Colon (tissue), 2 donors: ENCODE measurements around the gene APC2.
A peak's percentile ranks its signal among the peaks of the same experiment; 100 is the strongest.

Source experiments
- FAIRE-seq: peaks from 2 replicates; lab custom pipeline; 2012; peaks lifted over from hg19 to GRCh38; lab: Jason Lieb, UNC
- donor health status: control.
- donor health status: control.

Gene APC2

GRCh38 chr19:1482361-1483130 lies 32.6 kb downstream of the APC2 start:
- FAIRE-seq: no peak

GRCh38 chr19:1483131-1483978 lies 33.4 kb downstream of the APC2 start:
- no peak for FAIRE-seq

- FAIRE-seq: no peak
These were observed 34.1 kb downstream of the APC2 start for GRCh38 chr19:1483979-1484428.

GRCh38 chr19:1486720-1487575 lies 37.0 kb downstream of the APC2 start:
- FAIRE-seq: no peak

- no peak for FAIRE-seq
These were observed 37.8 kb downstream of the APC2 start for GRCh38 chr19:1487576-1488281.

GRCh38 chr19:1488282-1488601 lies 38.3 kb downstream of the APC2 start:
- no peak for FAIRE-seq

GRCh38 chr19:1489463-1490310 lies 39.8 kb downstream of the APC2 start:
- FAIRE-seq: no peak

GRCh38 chr19:1490311-1491113 lies 40.6 kb downstream of the APC2 start, which contains the start of gene PCSK4:
Gene PCSK4, minus strand, starts transcription at chr19:1490350. Its CDS starts 4 bp downstream, at chr19:1490346.
- FAIRE-seq: peak; percentile 31

- no peak for FAIRE-seq
These were observed 41.4 kb downstream of the APC2 start, which contains the start of gene REEP6 for GRCh38 chr19:1491114-1491848. Gene REEP6, plus strand, starts transcription at chr19:1491181. Its CDS starts 89 bp downstream, at chr19:1491270.

- FAIRE-seq: no peak
These were observed 41.9 kb downstream of the APC2 start for GRCh38 chr19:1491849-1492170.

GRCh38 chr19:1492474-1493006 lies 42.6 kb downstream of the APC2 start:
- FAIRE-seq: no peak

GRCh38 chr19:1494115-1494815 lies 44.3 kb downstream of the APC2 start:
- FAIRE-seq: no peak

GRCh38 chr19:1495051-1495798 lies 45.3 kb downstream of the APC2 start:
- no peak for FAIRE-seq

GRCh38 chr19:1495799-1496713 lies 46.1 kb downstream of the APC2 start:
- no peak for FAIRE-seq

- no peak for FAIRE-seq
These were observed 47.0 kb downstream of the APC2 start for GRCh38 chr19:1496714-1497577.
